Large intestine (tissue), 3 donors: ENCODE data around the gene CCDC158. TPM values are rescaled to one million over a fixed set of nuclear protein-coding genes. Genes with fewer than 3 reads are reported as not detected.
A peak's percentile ranks its signal among the peaks of the same experiment; 100 is the strongest.
"Not testable (repeated sequence)": the region's sequence is repeated elsewhere in the genome, so short reads cannot be mapped to it uniquely, and the experiment has no call there.

Experiments used
- DNase-seq, 2 donors: peaks; one replicate each; pipeline versions ENCODE4 v3.0.0 to v3.0.0-alpha.2; 2013
- H3K27ac ChIP-seq: one replicate; pipeline ENCODE4 v1.5.1; 2013; ENCODE audit warnings: low read length
- H3K27me3 ChIP-seq: 2 replicates; pipeline ENCODE4 v1.6.1; 2013; ENCODE audit warnings: low read length; ENCODE audit not compliant: control insufficient read depth, insufficient read depth
- H3K36me3 ChIP-seq: 2 replicates; pipeline ENCODE4 v1.6.1; 2013; ENCODE audit warnings: low read length; ENCODE audit not compliant: control insufficient read depth, insufficient read depth
- H3K4me1 ChIP-seq: one replicate; pipeline ENCODE4 v1.6.1; 2013; ENCODE audit warnings: low read length; ENCODE audit not compliant: control insufficient read depth, insufficient read depth
- H3K4me3 ChIP-seq: one replicate; pipeline ENCODE4 v1.5.1; 2013; ENCODE audit warnings: low read length
- H3K9me3 ChIP-seq: one replicate; pipeline ENCODE4 v1.6.1; 2013; ENCODE audit warnings: mild to moderate bottlenecking, low read depth, low read length, moderate library complexity; ENCODE audit not compliant: control insufficient read depth
- WGBS: methylation state at CpG from one replicate; pipeline ENCODE4 v1.1.5; 2013; ENCODE audit warnings: low lambda C conversion rate; ENCODE audit not compliant: insufficient coverage; 5-methylcytosine and 5-hydroxymethylcytosine counted together
- polyA plus RNA-seq: library from polyadenylated mRNA; unstranded; fragments of 120-200 nt; gene quantifications from one replicate; pipeline ENCODE4 v1.2.1, GENCODE V29; 2013

Gene CCDC158
- polyA plus RNA-seq, 1 donor = 0.52 TPM

- Histone ChIP-seq H3K4me3 (peak overlapping the region; percentile 11), H3K27me3 (no peaks in the 10 kb centered on the region), H3K4me1 (no peaks in the 10 kb centered on the region), H3K36me3 (no peaks in the 10 kb centered on the region), H3K9me3 (no peaks in the 10 kb centered on the region), H3K27ac (no peak overlapping the region)
- DNase-seq = peak; percentile 26 to 45
- WGBS = 50% methylated on average over 2 of the region's 15 CpGs
These were observed 9.8 kb upstream of the CCDC158 start for GRCh38 chr4:76430519-76431388.

GRCh38 chr4:76429636-76430035, 8.7 kb upstream of the CCDC158 start:
- no peak overlapping the region for H3K4me3 ChIP-seq
- DNase-seq = no peak
- H3K9me3 ChIP-seq = no peaks in the 10 kb centered on the region
- WGBS = no CpG with 5 or more reads among the region's 1 CpG
- H3K36me3 ChIP-seq = no peaks in the 10 kb centered on the region
- H3K4me1 ChIP-seq = no peaks in the 10 kb centered on the region
- no peak overlapping the region for H3K27ac ChIP-seq
- no peaks in the 10 kb centered on the region for H3K27me3 ChIP-seq

DNA sequence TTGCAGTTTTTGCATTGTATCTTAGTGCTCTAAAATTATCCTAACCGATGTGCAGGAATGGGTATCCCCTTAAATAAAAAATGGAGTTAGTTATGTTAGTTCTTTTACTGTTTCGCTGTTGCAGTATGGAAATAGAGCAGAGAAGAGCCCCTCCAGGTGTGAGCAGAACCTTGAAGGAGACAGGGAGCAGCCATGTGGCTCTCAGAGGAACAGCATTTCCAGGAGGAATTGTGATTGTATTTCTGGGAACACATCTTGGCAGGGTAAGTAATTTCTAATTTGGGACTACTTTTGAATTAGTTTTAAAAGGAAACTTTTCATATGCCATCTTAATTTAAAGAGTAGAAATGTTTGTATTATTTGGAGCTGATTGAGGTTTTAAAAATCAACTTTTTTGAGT, 5.3 kb upstream of the CCDC158 start:
- no peaks in the 10 kb centered on the region for H3K36me3 ChIP-seq
- peaks cover 9% of the 10 kb centered on the region for H3K9me3 ChIP-seq
- no peaks in the 10 kb centered on the region for H3K4me1 ChIP-seq
- no CpG with 5 or more reads among the region's 2 CpGs for WGBS
- no peak overlapping the region for H3K4me3 ChIP-seq
- no peak overlapping the region for H3K27ac ChIP-seq
- no peaks in the 10 kb centered on the region for H3K27me3 ChIP-seq
- DNase-seq = no peak

DNA sequence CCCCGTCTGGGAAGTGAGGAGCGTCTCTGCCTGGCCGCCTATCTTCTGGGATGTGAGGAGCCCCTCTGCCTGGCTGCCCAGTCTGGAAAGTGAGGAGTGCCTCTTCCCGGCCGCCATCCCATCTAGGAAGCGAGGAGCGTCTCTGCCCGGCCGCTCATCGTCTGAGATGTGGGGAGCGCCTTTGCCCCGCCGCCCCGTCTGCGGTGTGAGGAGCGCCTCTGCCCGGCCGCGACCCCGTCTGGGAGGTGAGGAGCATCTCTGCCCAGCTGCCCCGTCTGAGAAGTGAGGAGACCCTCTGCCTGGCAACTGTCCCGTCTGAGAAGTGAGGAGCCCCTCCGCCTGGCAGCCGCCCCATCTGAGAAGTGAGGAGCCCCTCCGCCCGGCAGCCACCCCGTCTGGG, 2.2 kb upstream of the CCDC158 start:
- not testable (repeated sequence) for H3K4me3 ChIP-seq

DNA sequence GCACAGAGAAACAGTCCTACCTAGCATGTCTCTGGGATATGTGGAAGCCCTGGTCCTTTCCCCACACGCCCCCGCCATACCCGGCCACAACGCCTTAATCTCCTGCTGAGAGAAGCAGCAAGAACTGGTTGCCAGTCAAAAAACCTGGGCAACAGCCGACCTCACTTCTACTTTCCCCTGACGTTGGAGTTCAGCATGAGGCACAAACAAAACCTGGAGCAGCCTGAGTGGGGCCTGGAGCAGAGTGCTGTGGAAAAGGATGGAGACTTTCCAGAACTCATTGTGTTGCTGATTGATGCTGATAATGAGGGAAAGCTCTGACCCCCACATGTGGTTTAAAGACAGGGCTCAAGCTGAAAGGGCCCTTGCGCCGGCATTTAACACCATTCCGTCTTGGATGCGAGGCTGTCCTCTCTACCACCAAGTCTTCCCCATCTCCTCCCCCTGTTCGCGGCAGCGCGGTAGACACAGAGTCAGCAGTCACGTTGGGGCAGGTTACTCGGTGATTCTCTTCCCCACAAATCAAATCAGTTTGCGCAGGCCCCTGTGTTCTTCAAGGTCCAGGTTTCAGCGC, 666 bp downstream of the CCDC158 start:
- Histone ChIP-seq H3K9me3 (peaks cover 9% of the 10 kb centered on the region), H3K27ac (no peak overlapping the region), H3K27me3 (no peaks in the 10 kb centered on the region), H3K36me3 (no peaks in the 10 kb centered on the region), H3K4me1 (no peaks in the 10 kb centered on the region), H3K4me3 (peak overlapping the region; percentile 33)
- DNase-seq = peak in 1 of 2 donors; percentile 17
- WGBS = no CpG with 5 or more reads among the region's 18 CpGs

More for the DNA sequence above, 2.2 kb upstream of the CCDC158 start:
- H3K9me3 ChIP-seq, DNase-seq, H3K36me3 ChIP-seq, H3K4me1 ChIP-seq, H3K27me3 ChIP-seq, H3K27ac ChIP-seq: not testable (repeated sequence)
- WGBS = no CpG with 5 or more reads among the region's 27 CpGs

DNA sequence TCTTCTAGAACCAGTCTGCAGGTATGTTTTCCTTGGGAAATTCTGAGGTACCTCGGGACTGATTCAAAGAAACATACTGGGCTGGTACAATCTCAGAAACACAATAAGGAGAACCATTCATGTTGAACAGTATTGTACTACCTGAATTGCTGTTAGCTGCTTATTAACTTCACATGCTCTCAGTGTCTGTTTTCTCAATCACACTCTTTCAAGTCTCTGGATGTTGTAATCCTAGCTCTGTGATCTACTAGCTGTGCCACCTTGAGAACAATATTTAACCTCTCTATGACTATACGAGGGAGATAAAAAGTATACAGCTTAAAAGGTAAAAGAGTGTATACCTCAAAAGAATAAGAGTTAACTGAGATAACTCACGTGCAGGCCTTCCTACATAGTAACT, 10.3 kb downstream of the CCDC158 start:
- Histone ChIP-seq H3K27ac (peak overlapping the region; percentile 48), H3K36me3 (no peaks in the 10 kb centered on the region), H3K9me3 (no peaks in the 10 kb centered on the region), H3K4me1 (peaks cover 6% of the 10 kb centered on the region), H3K4me3 (no peak overlapping the region), H3K27me3 (no peaks in the 10 kb centered on the region)
- peak; percentile 45 to 77 for DNase-seq
- WGBS = no CpG with 5 or more reads among the region's 3 CpGs

- no peak for DNase-seq
- no CpG with 5 or more reads among the region's 5 CpGs for WGBS
- peaks cover 6% of the 10 kb centered on the region for H3K4me1 ChIP-seq
- H3K27ac ChIP-seq = no peak overlapping the region
- H3K27me3 ChIP-seq = peaks cover 2% of the 10 kb centered on the region
- H3K4me3 ChIP-seq = no peak overlapping the region
- H3K36me3 ChIP-seq = no peaks in the 10 kb centered on the region
- H3K9me3 ChIP-seq = no peaks in the 10 kb centered on the region
These were observed 13.4 kb downstream of the CCDC158 start for GRCh38 chr4:76407440-76408119.

DNA sequence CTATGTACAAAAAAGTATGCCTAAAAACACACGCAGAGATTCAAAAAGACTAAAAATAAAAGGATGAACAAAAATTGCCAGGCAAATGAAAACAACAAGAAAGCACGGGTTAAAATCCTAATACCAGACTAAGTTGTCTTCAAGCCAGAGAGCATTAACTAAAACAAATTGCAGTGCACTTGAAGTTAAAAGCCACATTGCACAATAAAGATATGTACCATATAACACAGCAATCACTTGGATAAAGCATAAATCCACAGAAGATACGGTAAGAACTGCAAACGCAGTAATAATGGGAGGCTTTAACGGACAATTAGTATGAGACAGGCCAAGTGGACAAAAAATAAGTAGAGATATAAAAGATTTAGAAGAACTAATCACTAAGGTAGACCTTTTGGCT, 14.9 kb downstream of the CCDC158 start:
- WGBS = 70% methylated on average over 2 of the region's 5 CpGs
- Histone ChIP-seq H3K36me3 (no peaks in the 10 kb centered on the region), H3K27ac (no peak overlapping the region), H3K4me1 (peaks cover 3% of the 10 kb centered on the region), H3K4me3 (no peak overlapping the region), H3K27me3 (peaks cover 2% of the 10 kb centered on the region), H3K9me3 (no peaks in the 10 kb centered on the region)
- DNase-seq = peak in 1 of 2 donors; percentile 33

- WGBS = 79% methylated on average over 2 of the region's 3 CpGs
- no peak for DNase-seq
- Histone ChIP-seq H3K27me3 (peaks cover 2% of the 10 kb centered on the region), H3K36me3 (no peaks in the 10 kb centered on the region), H3K9me3 (no peaks in the 10 kb centered on the region), H3K4me3 (no peak overlapping the region), H3K27ac (no peak overlapping the region), H3K4me1 (no peaks in the 10 kb centered on the region)
These were observed 19.3 kb downstream of the CCDC158 start for GRCh38 chr4:76401654-76402053.

DNA sequence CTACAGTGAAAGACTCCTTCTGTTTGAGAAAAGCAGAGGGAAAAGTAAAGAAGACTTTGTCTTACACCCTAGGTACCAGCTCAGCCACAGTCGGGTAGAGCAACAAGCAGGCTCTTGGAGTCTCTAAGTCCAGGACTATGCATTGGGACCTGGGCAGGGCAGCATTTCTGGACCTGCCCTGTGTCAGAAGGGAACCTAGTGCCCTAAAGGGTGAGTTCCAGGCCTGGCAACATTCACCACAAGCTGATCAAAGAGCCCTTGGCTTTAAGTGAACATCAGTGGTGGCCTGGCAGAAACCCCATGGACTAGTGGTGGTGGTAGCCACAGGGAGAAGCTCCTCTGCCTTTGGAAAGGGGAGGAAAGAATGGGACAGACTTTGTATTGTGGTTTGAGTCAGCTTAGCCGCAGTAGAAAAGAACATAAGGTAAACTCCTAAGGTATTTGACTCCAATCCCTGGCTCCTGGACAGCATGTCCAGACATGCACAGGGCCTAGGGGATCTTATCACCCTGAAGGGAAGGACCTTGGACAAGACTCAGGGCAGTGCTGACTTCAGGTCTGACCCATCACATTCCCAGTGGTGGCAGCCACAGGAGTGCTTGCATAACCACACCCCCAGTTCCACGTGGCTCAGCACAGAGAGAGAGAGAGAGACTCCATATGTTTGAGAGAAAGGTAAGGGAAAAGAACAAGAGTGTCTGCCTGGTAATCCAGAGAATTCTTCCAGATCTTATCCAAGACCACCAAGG, 32.6 kb downstream of the CCDC158 start:
- no CpG with 5 or more reads among the region's 3 CpGs for WGBS
- no peaks in the 10 kb centered on the region for H3K36me3 ChIP-seq
- no peak overlapping the region for H3K4me3 ChIP-seq
- H3K4me1 ChIP-seq = peaks cover 4% of the 10 kb centered on the region
- DNase-seq = peak; percentile 65 to 66
- no peaks in the 10 kb centered on the region for H3K27me3 ChIP-seq
- H3K9me3 ChIP-seq = no peaks in the 10 kb centered on the region
- peak overlapping the region; percentile 61 for H3K27ac ChIP-seq
